Fibroblast of mammary gland (primary cell): ENCODE data around the gene DEFB124.

Experiments used
- DNase-seq: peaks from one replicate; pipeline ENCODE4 v3.0.0-alpha.2; 2010; ENCODE audit warnings: low read depth
- H3K4me3 ChIP-seq: 2 replicates; pipeline ENCODE4 v1.5.1; 2011; ENCODE audit warnings: low read depth, mild to moderate bottlenecking, low read length, moderate library complexity; ENCODE audit not compliant: control insufficient read depth
- TF ChIP-seq, protein P1 (sequence below): conservative IDR thresholded peaks from 2 replicates; pipeline ENCODE4 v1.5.1; 2011; ENCODE audit warnings: low read depth, low read length, inconsistent platforms; ENCODE audit not compliant: control insufficient read depth, insufficient read depth

The DEFB124 gene

DNA sequence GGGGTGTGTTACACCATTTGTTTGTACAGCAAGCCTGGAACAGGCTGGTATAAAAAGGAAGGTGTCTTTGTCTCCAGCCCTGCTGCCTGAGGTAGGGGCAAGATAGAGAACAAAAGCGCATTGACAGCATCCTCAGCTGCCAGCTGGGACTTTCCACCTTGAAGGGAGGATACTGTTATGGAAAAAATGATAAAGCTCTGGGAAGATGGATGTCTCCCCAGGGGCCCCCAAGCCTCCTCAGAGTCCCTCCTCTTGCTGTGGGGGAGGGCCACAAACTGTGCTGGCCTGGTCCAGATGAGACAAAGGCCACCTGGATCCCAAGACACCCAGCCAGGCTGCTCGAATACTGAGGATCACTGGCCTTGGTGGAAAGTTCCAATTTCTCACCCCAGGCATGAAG lies 13.2 kb upstream of the DEFB124 start:
- TF ChIP-seq, protein P1, sequence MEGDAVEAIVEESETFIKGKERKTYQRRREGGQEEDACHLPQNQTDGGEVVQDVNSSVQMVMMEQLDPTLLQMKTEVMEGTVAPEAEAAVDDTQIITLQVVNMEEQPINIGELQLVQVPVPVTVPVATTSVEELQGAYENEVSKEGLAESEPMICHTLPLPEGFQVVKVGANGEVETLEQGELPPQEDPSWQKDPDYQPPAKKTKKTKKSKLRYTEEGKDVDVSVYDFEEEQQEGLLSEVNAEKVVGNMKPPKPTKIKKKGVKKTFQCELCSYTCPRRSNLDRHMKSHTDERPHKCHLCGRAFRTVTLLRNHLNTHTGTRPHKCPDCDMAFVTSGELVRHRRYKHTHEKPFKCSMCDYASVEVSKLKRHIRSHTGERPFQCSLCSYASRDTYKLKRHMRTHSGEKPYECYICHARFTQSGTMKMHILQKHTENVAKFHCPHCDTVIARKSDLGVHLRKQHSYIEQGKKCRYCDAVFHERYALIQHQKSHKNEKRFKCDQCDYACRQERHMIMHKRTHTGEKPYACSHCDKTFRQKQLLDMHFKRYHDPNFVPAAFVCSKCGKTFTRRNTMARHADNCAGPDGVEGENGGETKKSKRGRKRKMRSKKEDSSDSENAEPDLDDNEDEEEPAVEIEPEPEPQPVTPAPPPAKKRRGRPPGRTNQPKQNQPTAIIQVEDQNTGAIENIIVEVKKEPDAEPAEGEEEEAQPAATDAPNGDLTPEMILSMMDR, result no peak
- H3K4me3 ChIP-seq, result no peak overlapping the region
- DNase-seq, result no peak

DNA sequence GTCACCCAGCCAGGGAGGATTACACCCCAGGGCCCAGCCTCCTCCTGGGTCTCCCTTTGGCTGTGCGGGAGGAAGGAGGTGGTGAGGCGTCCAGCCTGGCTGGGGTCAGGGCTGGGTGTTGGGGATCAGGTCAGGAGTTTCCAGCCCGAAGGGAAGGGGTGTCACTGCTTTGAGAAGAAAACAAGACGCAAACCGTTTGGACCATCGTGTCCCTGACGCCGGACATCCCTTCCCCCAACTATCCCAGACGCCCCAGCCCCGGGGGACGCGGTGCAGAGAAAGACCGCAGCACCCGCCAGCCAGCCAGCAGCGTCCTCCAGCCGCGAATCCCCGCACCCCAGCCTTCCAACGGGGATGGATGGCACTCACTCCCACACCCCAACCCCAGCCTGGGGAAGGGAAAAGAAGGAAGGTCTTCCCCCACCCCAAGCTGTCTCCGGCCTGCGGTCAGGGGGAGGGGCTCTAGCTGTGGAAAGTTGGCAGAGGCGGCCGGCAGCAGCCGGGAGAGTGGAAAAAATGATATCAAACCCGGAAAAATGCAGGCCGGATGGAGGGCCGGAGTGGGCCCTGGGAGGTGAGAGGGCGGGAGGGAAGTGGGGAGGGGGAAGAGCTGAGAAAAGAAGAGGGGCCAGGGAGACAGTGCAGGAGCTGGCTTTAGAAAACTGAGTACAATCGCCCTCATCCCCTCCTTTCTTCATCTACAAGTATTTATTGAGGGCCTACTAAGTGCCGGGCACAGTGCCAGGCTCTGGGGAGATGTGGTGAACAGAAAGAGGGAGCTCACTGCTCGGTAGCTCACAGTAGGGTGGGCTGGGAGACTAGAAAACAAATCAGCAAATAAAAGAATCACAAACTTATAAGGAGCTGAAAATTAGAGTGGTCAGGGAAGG lies 10.8 kb upstream of the DEFB124 start:
- H3K4me3 ChIP-seq, result peak overlapping the region; percentile 12
- DNase-seq, result peak; percentile 33
- TF ChIP-seq, protein P1, result no peak

DNA sequence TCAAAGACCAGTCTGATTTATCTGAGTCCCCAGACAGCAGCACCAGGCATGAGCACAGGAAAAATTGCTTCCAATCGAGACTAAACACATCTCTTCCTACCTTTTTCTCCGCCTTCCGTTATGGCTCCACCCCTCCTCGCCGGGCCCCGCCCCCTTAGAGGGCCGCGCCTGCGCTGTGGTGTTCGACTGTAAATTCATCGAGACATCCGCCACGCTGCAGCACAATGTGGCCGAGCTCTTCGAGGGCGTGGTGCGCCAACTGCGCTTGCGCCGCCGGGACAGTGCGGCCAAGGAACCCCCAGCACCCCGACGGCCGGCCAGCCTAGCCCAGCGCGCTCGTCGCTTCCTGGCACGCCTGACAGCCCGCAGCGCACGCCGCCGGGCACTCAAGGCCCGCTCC lies 9.1 kb upstream of the DEFB124 start:
- TF ChIP-seq, protein P1, result no peak
- no peak for DNase-seq

DNA sequence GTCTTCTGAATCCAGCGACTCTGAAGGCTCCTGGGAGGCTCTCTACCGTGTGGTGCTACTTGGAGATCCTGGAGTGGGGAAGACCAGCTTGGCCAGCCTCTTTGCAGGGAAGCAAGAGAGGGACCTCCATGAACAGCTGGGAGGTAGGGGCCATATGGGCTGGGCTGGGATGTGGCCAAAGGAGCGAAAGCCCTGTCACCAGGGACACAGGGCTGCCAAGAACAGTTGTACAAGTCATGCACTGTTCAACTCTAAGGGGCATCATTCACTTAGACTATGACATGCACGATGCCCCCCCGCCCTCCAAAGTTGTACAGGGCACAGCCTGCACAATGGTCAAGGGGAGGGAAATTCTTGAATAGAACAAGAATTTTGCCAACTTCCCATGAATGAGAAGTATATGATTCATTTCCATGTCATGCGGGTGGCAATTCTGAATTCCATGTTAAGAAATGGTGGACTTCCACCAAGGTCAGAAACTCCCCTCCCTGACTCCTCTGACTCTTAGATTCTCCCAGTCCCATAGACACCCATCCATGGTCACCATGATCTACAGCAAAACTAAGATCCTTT lies 1.8 kb upstream of the DEFB124 start:
- DNase-seq, result no peak
- no peak overlapping the region for H3K4me3 ChIP-seq
- TF ChIP-seq, protein P1, result no peak

More for the DNA sequence above, 9.1 kb upstream of the DEFB124 start:
- no peak overlapping the region for H3K4me3 ChIP-seq

DNA sequence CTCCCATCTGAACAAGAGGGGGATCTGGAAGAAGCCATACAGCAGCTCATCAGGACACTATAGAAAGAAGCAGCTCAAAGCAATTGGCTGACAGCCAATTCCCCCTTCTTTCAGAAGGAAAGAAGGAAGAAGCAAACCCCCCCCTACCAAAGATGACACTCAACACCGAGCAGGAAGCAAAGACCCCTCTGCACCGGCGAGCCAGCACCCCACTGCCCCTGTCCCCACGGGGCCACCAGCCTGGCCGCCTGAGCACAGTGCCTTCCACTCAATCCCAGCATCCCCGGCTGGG lies 1.3 kb upstream of the DEFB124 start:
- TF ChIP-seq, protein P1, result no peak
- DNase-seq, result no peak
- no peak overlapping the region for H3K4me3 ChIP-seq

DNA sequence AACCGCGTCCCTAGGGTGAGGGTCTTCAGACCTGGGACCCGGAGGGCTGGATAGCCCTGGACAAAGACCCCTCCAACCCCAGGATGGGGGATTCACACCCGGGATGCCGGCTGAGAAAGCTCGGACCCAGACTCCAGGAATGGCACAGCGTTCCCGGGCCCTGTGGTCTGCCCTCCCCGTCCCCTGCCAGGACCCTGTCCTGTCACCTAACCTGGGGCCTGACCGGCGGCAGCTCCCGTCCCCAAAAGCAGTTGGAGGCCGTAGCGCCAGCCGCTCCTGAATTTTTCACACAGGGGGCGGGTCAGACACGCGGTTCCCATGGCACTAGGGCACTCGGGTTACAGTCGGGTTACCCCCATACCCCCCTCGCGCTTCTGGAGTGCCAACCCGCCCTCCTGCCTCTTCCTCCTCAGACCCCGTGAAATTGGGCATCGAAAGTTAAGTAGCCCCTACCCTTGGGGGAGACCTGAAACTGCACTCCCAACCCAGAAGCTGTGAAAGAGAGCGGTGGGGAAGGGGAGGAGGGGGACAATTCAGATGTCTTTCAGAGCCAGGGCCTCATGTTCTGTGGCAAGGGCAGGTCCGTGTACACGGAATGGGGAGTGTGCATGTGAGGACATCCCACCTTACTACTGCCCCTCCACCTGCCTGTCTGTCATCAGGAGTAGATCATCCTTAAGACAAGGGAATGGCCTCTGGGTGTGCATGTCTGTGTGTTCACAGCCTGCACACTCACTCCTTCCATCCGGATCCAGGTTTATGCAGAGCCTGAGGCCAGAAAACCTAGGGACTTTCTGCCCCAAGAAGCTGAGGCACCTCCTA lies 756 bp upstream of the DEFB124 start:
- DNase-seq, result no peak
- H3K4me3 ChIP-seq, result peak overlapping the region; percentile 12
- TF ChIP-seq, protein P1, result no peak
